Measurements from ENCODE around the gene AKR1B1. TPM values are rescaled to one million over a fixed set of nuclear protein-coding genes. Genes with fewer than 3 reads are reported as not detected.
"Not testable (repeated sequence)": the region's sequence is repeated elsewhere in the genome, so short reads cannot be mapped to it uniquely, and the experiment has no call there.

Gene AKR1B1
- total and polyA plus RNA-seq, 4 donors, result 27.0 to 76.0 (median 46.4) TPM

- Histone ChIP-seq H3K9me3 (ENCODE audit: control insufficient read depth in 4 of 4, insufficient read depth in 3 of 4, low read length in 3 of 4) (no peaks in the 10 kb centered on the region), H3K4me1 (ENCODE audit: control insufficient read depth in 5 of 5, insufficient read depth in 5 of 5, low read length in 5 of 5) (no peaks in the 10 kb centered on the region), H3K27ac (ENCODE audit: low read depth in 1 of 2, low read length in 1 of 2) (no peak overlapping the region), H3K4me3 (no peak overlapping the region), H3K27me3 (ENCODE audit: control insufficient read depth in 3 of 3, insufficient read depth in 3 of 3, low read length in 2 of 3) (peaks cover 0 to 10% (median 0%) of the 10 kb centered on the region in 3 donors), H3K36me3 (ENCODE audit: control insufficient read depth in 4 of 4, insufficient read depth in 4 of 4, low read length in 4 of 4) (no peaks in the 10 kb centered on the region), H3K9ac (ENCODE audit: insufficient read depth in 1 of 2, low read length in 2 of 2) (no peak overlapping the region)
- ATAC-seq (ENCODE audit: insufficient read depth, low FRiP score) (no peak), DNase-seq (no peak)
- WGBS, 2 donors, result 88 to 89% methylated on average over 1 of the region's 1 CpG
- TF ChIP-seq, protein P1, sequence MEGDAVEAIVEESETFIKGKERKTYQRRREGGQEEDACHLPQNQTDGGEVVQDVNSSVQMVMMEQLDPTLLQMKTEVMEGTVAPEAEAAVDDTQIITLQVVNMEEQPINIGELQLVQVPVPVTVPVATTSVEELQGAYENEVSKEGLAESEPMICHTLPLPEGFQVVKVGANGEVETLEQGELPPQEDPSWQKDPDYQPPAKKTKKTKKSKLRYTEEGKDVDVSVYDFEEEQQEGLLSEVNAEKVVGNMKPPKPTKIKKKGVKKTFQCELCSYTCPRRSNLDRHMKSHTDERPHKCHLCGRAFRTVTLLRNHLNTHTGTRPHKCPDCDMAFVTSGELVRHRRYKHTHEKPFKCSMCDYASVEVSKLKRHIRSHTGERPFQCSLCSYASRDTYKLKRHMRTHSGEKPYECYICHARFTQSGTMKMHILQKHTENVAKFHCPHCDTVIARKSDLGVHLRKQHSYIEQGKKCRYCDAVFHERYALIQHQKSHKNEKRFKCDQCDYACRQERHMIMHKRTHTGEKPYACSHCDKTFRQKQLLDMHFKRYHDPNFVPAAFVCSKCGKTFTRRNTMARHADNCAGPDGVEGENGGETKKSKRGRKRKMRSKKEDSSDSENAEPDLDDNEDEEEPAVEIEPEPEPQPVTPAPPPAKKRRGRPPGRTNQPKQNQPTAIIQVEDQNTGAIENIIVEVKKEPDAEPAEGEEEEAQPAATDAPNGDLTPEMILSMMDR (IDR thresholded peaks at IDR 0.05; ENCODE audit: control extremely low read depth, extremely low read depth), result no peak
Observed at GRCh38 chr7:134495546-134495945, 36.6 kb upstream of the AKR1B1 start.

DNA sequence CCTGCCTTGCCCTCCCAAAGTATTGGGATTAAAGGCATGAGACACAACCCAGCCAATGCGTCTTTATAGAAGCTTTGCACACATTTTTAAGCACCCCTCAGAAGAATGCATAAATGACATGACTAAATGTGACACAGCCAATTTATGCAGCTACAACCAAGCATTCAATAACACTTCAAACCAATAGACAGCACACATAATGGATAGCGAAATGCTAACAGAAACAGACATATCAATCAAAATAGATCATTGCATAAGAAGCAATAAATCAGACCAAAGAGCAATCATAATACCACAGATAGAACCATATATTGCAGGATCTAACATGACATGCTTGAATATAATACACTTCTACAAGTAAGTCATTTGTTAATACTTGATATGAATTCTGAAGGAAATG is 34.2 kb upstream of the AKR1B1 start:
- Histone ChIP-seq H3K36me3 (ENCODE audit: control insufficient read depth in 4 of 4, insufficient read depth in 4 of 4, low read length in 4 of 4) (no peaks in the 10 kb centered on the region), H3K27me3 (ENCODE audit: control insufficient read depth in 3 of 3, insufficient read depth in 3 of 3, low read length in 2 of 3) (peaks cover 0 to 10% (median 0%) of the 10 kb centered on the region in 3 donors), H3K27ac (ENCODE audit: low read depth in 1 of 2, low read length in 1 of 2) (no peak overlapping the region), H3K9me3 (ENCODE audit: control insufficient read depth in 4 of 4, insufficient read depth in 3 of 4, low read length in 3 of 4) (no peaks in the 10 kb centered on the region), H3K4me1 (ENCODE audit: control insufficient read depth in 5 of 5, insufficient read depth in 5 of 5, low read length in 5 of 5) (peaks cover 0 to 4% (median 0%) of the 10 kb centered on the region in 5 donors), H3K9ac (ENCODE audit: insufficient read depth in 1 of 2, low read length in 2 of 2) (no peak overlapping the region), H3K4me3 (no peak overlapping the region)
- 81 to 86% methylated on average over 2 of the region's 2 CpGs for WGBS, 2 donors
- ATAC-seq (ENCODE audit: insufficient read depth, low FRiP score) (no peak), DNase-seq (no peak)
- TF ChIP-seq, protein P1 (IDR thresholded peaks at IDR 0.05; ENCODE audit: control extremely low read depth, extremely low read depth), result no peak

DNA sequence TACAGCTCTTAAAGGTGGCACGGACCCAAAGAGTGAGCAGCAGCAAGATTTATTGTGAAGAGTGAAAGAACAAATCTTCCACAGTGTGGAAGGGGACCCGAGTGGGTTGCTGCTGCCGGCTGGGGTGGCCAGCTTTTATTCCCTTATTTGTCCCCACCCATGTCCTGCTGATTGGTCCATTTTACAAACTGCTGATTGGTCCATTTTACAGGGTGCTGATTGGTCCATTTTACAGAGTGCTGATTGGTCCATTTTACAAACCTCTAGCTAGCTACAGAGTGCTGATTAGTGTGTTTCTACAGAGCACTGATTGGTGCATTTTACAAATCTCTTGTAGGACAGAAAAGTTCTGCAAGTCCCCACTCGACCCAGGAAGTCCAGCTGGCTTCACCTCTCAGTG is 28.8 kb upstream of the AKR1B1 start:
- not testable (repeated sequence) for H3K27ac ChIP-seq (ENCODE audit: low read depth in 1 of 2, low read length in 1 of 2); H3K36me3 ChIP-seq (ENCODE audit: control insufficient read depth in 4 of 4, insufficient read depth in 4 of 4, low read length in 4 of 4); H3K4me1 ChIP-seq (ENCODE audit: control insufficient read depth in 5 of 5, insufficient read depth in 5 of 5, low read length in 5 of 5); H3K9ac ChIP-seq (ENCODE audit: insufficient read depth in 1 of 2, low read length in 2 of 2); H3K4me3 ChIP-seq; ATAC-seq (ENCODE audit: insufficient read depth, low FRiP score); DNase-seq; H3K27me3 ChIP-seq (ENCODE audit: control insufficient read depth in 3 of 3, insufficient read depth in 3 of 3, low read length in 2 of 3); H3K9me3 ChIP-seq (ENCODE audit: control insufficient read depth in 4 of 4, insufficient read depth in 3 of 4, low read length in 3 of 4)
- WGBS, 2 donors, result 77 to 80% methylated on average over 4 of the region's 4 CpGs

- Histone ChIP-seq H3K27ac (ENCODE audit: low read depth in 1 of 2, low read length in 1 of 2) (no peak overlapping the region), H3K36me3 (ENCODE audit: control insufficient read depth in 4 of 4, insufficient read depth in 4 of 4, low read length in 4 of 4) (no peaks in the 10 kb centered on the region), H3K9ac (ENCODE audit: insufficient read depth in 1 of 2, low read length in 2 of 2) (no peak overlapping the region), H3K4me3 (no peak overlapping the region), H3K9me3 (ENCODE audit: control insufficient read depth in 4 of 4, insufficient read depth in 3 of 4, low read length in 3 of 4) (peaks cover 0 to 2% (median 0%) of the 10 kb centered on the region in 4 donors), H3K4me1 (ENCODE audit: control insufficient read depth in 5 of 5, insufficient read depth in 5 of 5, low read length in 5 of 5) (peaks cover 0 to 4% (median 0%) of the 10 kb centered on the region in 5 donors), H3K27me3 (ENCODE audit: control insufficient read depth in 3 of 3, insufficient read depth in 3 of 3, low read length in 2 of 3) (no peaks in the 10 kb centered on the region)
- DNase-seq (no peak), ATAC-seq (ENCODE audit: insufficient read depth, low FRiP score) (no peak)
- TF ChIP-seq, protein P1 (IDR thresholded peaks at IDR 0.05; ENCODE audit: control extremely low read depth, extremely low read depth), result no peak
- 53 to 69% methylated on average over 6 of the region's 6 CpGs for WGBS, 2 donors
Observed at GRCh38 chr7:134485203-134485602, 26.3 kb upstream of the AKR1B1 start.

Data from lung (tissue), 12 donors.